ENCODE measurements around the gene AGER. TPM values are rescaled to one million over a fixed set of nuclear protein-coding genes. Genes with fewer than 3 reads are reported as not detected.
"Not testable (repeated sequence)": the region's sequence is repeated elsewhere in the genome, so short reads cannot be mapped to it uniquely, and the experiment has no call there.

AGER gene
- total RNA-seq, 1 donor from 2014 or later: 4.8 TPM

- DNase-seq: not testable (repeated sequence)
Observed at GRCh38 chr6:32186151-32186840, 2.2 kb upstream of the AGER start.

DNA sequence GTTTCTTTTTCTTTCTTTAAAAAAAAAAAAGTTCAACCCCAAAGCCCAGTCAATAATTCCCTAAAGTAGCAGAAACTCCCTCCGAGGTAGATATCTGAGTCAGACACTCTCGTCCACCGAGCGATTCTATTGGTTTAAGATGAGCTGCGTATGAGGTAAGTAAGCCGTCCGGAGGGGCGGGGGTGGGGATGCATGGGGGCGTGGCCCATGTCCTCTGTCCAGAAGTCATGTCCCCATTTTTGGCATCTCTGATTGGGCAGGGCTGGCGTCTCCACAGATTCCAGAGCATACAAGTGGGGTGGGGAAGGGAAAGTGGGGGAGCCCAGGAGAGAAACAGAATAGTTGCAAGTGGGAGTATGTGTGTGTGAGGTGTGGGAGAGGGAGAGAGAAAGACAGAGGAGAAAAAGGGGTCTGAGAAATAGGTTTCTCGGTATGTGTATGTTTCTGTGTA lies 1.7 kb upstream of the AGER start:
- peak; percentile 78 for DNase-seq

DNA sequence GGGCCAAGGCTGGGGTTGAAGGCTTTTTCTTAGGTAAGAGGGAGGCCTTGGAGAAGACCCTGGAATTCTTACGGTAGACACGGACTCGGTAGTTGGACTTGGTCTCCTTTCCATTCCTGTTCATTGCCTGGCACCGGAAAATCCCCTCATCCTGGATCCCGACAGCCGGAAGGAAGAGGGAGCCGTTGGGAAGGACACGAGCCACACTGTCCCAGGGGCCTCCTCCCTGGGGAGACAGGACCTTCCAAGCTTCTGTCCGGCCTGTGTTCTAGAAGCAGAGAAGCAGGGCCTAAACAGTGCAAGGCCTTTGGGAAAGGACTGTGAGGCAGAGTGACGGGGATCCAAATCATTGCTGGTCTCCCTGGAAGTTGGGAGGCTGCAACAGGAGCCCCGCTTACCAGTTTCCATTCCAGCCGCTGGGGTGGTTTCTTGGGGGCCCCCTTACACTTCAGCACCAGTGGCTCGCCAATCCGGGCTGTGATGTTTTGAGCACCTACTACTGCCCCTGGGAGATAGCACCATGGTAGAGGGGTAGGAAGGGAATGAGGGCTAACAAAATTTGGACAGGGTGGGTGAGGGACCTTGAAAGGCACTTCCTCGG lies 470 bp downstream of the AGER start:
- DNase-seq: no peak

DNA sequence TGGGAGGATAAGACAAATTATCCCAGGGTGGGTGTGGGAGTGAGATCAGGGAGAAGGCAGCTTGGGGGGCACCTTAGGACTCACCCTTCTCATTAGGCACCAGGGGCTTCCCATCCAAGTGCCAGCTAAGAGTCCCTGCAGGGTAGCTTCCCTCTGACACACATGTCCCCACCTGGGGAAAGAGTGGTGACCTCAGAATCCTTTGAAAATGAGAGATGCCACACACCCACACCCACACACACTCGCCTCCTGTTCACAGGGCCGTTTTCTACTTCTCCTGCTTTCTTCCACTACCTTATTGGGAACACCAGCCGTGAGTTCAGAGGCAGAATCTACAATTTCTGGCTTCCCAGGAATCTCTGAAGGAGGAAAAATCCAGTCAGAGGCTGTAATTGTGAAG lies 1.0 kb downstream of the AGER start:
- DNase-seq: no peak

DNA sequence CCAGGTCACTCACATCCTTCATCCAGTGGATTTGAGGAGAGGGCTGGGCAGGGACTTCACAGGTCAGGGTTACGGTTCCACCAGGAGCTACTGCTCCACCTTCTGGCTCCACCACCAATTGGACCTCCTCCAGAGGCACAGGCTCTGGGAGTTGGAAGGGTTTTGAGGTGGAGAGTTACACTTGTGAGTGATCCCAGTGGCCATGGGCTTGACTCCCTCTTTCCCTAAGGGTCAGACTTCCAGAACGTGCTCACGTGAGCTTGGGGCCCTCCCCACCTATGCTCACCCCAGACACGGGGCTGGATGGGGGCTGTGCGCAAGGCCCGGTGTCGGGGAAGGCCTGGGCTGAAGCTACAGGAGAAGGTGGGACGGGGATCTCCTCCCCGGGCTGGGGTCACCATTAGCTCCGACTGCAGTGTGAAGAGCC lies 1.5 kb downstream of the AGER start:
- DNase-seq: no peak

DNA sequence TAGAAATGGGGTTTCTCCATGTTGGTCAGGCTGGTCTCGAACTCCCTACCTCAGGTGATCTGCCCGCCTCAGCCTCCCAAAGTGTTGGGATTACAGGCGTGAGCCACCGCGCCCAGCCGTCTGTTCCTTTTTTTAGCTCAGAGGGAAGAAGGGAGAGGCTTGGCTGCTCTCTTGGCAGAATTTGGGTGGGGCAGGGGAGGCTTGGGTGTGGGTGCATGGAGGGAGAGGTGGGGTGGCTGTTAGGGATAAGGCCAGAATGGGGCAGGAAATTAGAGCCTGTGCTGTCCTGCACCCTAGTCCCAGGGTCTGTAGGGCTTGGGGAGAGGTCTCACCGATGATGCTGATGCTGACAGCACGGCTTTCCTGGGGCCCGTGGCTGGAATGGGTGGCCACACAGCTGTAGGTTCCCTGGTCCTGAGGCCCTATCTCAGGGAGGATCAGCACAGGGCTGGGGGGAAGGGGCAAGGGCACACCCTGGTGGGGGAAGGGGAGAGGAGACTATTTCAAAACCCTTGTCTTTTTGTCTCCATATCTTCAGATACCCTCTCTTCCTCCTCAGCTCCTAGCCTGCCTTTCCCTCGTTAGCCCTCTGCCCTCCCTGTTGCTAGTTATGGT lies 2.0 kb downstream of the AGER start:
- no peak for DNase-seq

DNA sequence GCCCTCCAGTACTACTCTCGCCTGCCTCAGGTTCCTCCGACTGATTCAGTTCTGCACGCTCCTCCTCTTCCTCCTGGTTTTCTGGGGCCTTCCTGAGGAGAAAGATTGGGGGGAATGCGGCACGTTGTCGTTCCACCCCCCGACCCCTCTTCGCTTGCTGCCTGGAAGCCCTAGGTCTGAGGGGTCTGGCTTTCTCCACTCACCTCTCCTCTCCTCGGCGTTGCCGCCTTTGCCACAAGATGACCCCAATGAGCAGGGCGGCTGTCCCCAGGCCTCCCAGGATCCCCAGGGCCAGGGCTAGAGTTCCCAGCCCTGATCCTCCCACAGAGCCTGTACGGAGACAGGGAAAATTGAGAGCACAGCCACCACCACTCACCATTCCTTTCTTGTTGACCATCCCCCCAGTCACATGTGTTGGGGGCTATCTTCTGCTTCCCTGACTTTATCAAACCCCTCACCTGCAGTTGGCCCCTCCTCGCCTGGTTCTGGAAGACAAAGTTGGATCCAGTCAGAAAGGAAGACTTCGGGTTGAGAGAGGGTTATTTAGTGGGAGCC lies 2.8 kb downstream of the AGER start:
- DNase-seq: no peak

- DNase-seq: no peak
Observed at GRCh38 chr6:32179766-32180405, 4.2 kb downstream of the AGER start.

DNA sequence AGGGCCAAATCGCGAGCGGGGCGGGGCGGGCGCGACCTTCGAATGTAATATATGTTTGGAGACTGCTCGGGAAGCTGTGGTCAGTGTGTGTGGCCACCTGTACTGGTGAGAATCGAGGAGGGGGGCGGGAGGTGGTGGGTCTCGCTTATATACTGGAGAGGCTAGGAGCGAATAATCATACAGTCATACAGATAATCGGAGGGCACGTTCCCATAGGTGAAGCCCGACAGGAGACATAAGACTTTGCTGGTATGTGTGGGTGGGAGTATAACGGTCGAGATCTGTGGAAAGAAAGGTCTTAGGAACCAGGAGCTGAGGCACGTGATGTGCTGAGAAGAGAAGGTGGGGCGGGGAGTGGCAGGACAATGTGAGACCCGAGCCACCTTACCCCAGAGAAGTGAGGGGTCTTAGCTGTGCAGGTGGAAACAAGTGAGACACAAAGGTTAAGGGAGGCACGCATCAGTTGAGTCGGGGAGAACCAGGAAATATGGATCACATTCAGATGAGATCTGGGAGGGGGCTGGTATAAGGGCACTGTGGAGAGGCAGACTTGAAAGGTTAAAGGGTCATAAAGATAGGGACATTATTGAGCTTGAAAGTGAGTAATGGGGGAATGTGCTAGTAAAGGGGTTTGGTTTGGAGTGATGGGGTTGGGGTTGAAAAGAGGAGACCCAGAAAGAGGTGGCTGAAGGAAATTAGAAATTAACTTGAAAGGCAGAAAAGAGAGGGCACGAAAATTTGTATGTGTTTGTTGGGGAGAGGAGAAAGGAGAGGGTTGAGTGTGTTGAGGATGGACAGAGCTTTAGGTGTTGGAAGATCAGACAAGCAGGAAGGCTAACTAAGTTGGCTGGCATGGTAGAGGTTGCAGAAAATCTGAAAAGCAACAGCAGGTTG lies 5.3 kb downstream of the AGER start:
- no peak for DNase-seq

- DNase-seq: peak; percentile 100
Observed at GRCh38 chr6:32177788-32178546, 6.1 kb downstream of the AGER start, which contains the start of gene RNF5. RNF5 (plus strand) TSS chr6:32178405; CDS start chr6:32178512, 107 bp downstream.

DNA sequence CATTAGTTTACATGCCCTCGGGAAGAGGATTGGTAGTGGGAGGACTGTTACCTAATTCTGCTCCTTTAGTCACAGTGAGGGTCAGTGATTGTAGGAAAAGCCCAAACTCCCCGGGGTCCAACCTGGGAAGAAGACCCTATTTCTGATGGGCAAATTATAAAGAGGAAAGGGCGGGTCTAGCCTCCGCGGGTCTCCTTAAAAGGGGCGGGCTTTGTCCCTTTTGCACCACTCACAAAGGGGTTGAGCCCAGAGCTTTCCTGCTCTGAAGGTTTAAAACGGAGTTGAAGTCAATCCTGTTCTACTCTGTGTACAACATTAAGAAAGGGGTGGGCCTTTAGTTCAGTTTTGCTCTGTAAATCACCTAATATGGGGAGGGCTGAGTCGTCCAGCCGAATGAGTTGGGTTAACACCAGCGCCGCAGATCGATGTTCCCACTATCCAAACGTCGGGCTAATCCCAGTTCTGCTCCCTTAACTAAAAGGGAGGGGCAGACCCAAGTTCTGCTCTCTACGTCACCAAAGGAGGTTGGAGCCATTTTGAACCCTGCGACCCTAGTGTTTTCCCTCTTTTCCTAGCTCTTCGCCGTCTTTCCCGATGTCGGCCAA lies 6.8 kb downstream of the AGER start:
- peak; percentile 82 for DNase-seq

DNA sequence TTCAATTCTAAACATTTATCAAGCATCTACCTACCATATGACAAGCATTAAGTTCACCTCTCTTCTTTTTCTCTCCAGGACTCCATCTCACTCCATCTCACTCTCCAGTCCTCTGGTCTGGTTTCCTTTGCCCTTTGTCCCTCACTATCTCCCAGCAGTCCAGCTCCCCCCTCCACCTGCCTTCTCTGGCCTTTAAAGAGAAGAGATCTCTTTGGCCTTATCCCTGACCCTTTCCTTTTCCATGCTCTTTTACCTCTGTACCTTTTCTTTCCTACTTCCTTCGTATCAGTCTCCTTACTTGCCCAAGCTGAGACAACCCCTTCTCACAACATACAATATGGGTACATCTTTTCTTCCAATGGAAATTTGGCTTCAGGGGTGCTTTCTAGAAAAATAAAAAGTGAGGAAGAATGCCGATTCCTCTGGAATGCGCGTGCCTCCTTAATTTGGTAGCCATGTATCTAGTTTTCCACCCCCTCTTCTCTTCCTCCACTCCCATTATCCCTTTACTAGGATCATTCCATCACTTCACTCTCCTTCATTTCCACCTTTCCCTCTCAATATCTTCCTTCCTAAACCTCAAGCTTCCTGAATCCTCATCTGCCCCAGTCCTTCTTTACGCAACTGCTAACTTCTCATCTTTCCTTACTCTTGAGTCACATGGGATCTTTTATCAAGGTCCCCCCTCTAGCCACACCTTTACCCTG lies 7.4 kb downstream of the AGER start:
- no peak for DNase-seq

- peak; percentile 99 for DNase-seq
Observed at GRCh38 chr6:32175711-32176475, 8.2 kb downstream of the AGER start, which contains the start of gene AGPAT1. AGPAT1 (minus strand) TSS chr6:32176084; CDS start chr6:32171496, 4,588 bp downstream.

GRCh38 chr6:32175322-32175710 lies 8.7 kb downstream of the AGER start:
- DNase-seq: no peak

- no peak for DNase-seq
Observed at GRCh38 chr6:32174416-32174815, 9.6 kb downstream of the AGER start.

GRCh38 chr6:32173051-32173727 lies 10.9 kb downstream of the AGER start:
- DNase-seq: no peak

- DNase-seq: no peak
Observed at GRCh38 chr6:32171234-32171633, 12.8 kb downstream of the AGER start.

- no peak for DNase-seq
Observed at GRCh38 chr6:32170294-32170693, 13.8 kb downstream of the AGER start.
